Uterus (tissue), 4 donors: Measurements from ENCODE around the gene CRABP1. TPM values are rescaled to one million over a fixed set of nuclear protein-coding genes. Genes with fewer than 3 reads are reported as not detected.

Experiments used
- DNase-seq, 2 donors: peaks; one replicate each; pipeline ENCODE4 v3.0.0-alpha.2; 2019 to 2020
- H3K27ac ChIP-seq, 2 donors: fragments of 200-600 bp; sonication (generic); 1 replicate in 1 of 2; 2 replicates in 1 of 2; pipeline ENCODE4 v1.5.1; 2016 to 2018
- H3K27me3 ChIP-seq, 2 donors: fragments of 200-600 bp; sonication (generic); one replicate each; pipeline ENCODE4 v1.5.1; 2018 to 2019; ENCODE audit warnings: control low read depth in 1 of 2
- H3K36me3 ChIP-seq, 2 donors: fragments of 200-600 bp; sonication (generic); one replicate each; pipeline ENCODE4 v1.5.1; 2019; ENCODE audit warnings: control low read depth in 1 of 2
- H3K4me1 ChIP-seq, 2 donors: fragments of 200-600 bp; sonication (generic); one replicate each; pipeline ENCODE4 v1.5.1; 2018 to 2019; ENCODE audit warnings: control low read depth in 1 of 2
- H3K4me3 ChIP-seq, 2 donors: fragments of 200-600 bp; sonication (generic); 1 replicate in 1 of 2; 2 replicates in 1 of 2; pipeline ENCODE4 v1.5.1; 2018 to 2019; ENCODE audit warnings: mild to moderate bottlenecking in 1 of 2
- H3K9me3 ChIP-seq, 2 donors: fragments of 200-600 bp; sonication (generic); one replicate each; pipeline ENCODE4 v1.5.1; 2019; ENCODE audit warnings: control low read depth in 1 of 2
- CTCF ChIP-seq, 4 experiments: fragments of 200-600 bp in 2 of 4; fragments of 450-650 bp in 2 of 4; sonication (generic) in 2 of 4; IDR thresholded peaks; one replicate each; pipeline ENCODE4 v1.5.1; 2016 to 2019; ENCODE audit warnings: antibody characterized with exemption in 4 of 4, mild to moderate bottlenecking in 2 of 4, moderate library complexity in 1 of 4
- POLR2A ChIP-seq, 2 donors: fragments of 450-650 bp; IDR thresholded peaks; one replicate each; pipeline ENCODE4 v1.6.1; 2016; ENCODE audit warnings: antibody characterized with exemption in 2 of 2, mild to moderate bottlenecking in 1 of 2, moderate library complexity in 1 of 2
- intact Hi-C: fragments of 100-400 bp; cut with DNase I; formaldehyde crosslinking; loops from one replicate; pipeline ENCODE4 v1.15.1; 2023; ENCODE audit warnings: low total_unique reads
- total RNA-seq, 4 donors: library from RNA; depleted of rRNA in 3 of 4; stranded (reverse); fragments of >200 nt in 3 of 4; gene quantifications; one replicate each; pipeline versions ENCODE4 v1.1.0 to v1.2.4, GENCODE V29; 2014 to 2023
- donor health status: DM: yes; HTN: yes; CAD: no.

The CRABP1 gene
- total RNA-seq, 4 donors from 2014 or later = 3.4 TPM; not detected in 3

DNA sequence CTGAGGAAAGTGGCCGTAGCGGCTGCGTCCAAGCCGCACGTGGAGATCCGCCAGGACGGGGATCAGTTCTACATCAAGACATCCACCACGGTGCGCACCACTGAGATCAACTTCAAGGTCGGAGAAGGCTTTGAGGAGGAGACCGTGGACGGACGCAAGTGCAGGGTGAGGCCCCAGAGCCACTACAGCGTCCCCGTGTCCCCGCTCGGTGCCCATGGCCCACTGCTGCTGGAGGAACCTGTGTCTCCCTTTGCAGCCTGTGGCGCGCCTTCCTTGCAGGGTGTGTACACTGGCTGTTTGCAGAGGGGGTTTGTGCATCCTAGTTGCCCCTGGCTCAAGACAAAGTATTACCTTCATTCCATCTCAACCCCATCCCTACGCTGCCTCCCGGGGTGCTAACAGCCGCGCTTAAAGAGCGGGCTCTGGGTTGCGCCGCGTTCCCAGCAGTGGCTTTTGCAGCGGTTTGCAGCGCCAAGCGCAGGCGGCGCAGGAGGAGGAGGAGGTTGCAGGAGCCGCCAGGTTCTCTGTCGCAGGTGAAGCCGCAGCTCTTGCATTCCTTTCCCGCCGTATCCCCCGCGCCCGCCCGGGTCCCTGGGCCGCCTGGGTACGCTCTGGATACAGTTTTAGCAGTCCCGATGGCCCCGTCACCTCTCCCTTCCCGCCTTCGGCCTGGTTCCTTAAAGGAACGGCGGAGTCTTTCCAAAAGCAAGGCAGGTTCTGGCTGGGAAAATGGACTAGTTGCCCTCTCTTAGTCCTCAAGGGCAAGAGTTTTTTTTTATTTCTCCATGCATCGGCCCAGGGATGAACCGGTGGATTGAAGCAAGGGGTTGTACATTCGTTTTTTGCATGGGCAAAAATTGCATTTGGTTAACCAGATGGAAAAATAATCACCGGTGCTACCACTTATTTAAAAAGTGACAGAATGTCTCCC, 1.2 kb downstream of the CRABP1 start:
- Histone ChIP-seq H3K27ac (no peak overlapping the region), H3K4me1 (peaks cover 0 to 5% of the 10 kb centered on the region in 2 donors), H3K27me3 (peaks cover 0 to 5% of the 10 kb centered on the region in 2 donors), H3K36me3 (no peaks in the 10 kb centered on the region), H3K9me3 (no peaks in the 10 kb centered on the region), H3K4me3 (no peak overlapping the region)
- TF ChIP-seq CTCF (IDR thresholded peaks at IDR 0.05) (no peak), POLR2A (IDR thresholded peaks at IDR 0.05) (no peak)
- intact Hi-C loops = no loop called here
- no peak for DNase-seq

- no peak for DNase-seq
- TF ChIP-seq CTCF (IDR thresholded peaks at IDR 0.05) (no peak), POLR2A (IDR thresholded peaks at IDR 0.05) (no peak)
- Histone ChIP-seq H3K36me3 (no peaks in the 10 kb centered on the region), H3K27me3 (peaks cover 0 to 5% of the 10 kb centered on the region in 2 donors), H3K27ac (no peak overlapping the region), H3K4me3 (no peak overlapping the region), H3K9me3 (no peaks in the 10 kb centered on the region), H3K4me1 (peaks cover 0 to 5% of the 10 kb centered on the region in 2 donors)
- intact Hi-C loops = no loop called here
These were observed 1.9 kb downstream of the CRABP1 start for GRCh38 chr15:78342021-78342420.

DNA sequence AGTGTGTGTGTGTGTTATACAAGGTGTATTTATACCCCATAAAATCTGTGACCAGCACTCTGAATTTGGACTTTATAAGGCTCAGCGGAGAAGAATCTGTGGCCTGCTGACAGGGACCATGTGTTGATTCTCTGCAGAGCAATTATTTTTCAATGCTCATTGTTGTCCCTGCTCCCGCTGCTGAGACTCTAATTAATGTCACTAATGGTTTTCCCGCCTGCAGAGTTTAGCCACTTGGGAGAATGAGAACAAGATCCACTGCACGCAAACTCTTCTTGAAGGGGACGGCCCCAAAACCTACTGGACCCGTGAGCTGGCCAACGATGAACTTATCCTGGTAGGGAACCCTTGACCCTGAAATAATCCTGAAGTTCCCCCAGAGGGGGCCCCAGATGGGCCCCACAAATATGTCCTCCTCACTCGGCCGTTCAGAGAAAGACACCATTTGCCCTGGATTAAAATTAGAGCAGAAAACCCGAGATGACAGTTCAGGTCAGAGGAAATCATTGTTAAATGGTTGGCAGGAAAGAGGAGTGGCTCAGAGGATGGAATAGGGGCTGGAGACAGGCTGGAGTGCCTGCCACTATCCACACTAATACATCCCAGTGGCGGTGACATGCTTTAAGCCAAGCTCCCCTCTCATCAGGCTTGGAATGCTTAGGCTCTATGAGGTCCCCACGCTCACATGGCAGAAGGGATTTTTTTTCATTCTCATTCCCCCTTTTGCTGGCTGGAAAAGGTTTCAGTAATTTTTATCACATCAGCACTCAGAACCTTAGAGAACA, 3.3 kb downstream of the CRABP1 start:
- TF ChIP-seq POLR2A (IDR thresholded peaks at IDR 0.05) (no peak), CTCF (IDR thresholded peaks at IDR 0.05) (no peak)
- peaks cover 0 to 5% of the 10 kb centered on the region in 2 donors for H3K4me1 ChIP-seq
- no peaks in the 10 kb centered on the region for H3K36me3 ChIP-seq
- H3K9me3 ChIP-seq = no peaks in the 10 kb centered on the region
- DNase-seq = no peak
- no peak overlapping the region for H3K27ac ChIP-seq
- H3K27me3 ChIP-seq = peaks cover 0 to 5% of the 10 kb centered on the region in 2 donors
- intact Hi-C loops = no loop called here
- H3K4me3 ChIP-seq = no peak overlapping the region

DNA sequence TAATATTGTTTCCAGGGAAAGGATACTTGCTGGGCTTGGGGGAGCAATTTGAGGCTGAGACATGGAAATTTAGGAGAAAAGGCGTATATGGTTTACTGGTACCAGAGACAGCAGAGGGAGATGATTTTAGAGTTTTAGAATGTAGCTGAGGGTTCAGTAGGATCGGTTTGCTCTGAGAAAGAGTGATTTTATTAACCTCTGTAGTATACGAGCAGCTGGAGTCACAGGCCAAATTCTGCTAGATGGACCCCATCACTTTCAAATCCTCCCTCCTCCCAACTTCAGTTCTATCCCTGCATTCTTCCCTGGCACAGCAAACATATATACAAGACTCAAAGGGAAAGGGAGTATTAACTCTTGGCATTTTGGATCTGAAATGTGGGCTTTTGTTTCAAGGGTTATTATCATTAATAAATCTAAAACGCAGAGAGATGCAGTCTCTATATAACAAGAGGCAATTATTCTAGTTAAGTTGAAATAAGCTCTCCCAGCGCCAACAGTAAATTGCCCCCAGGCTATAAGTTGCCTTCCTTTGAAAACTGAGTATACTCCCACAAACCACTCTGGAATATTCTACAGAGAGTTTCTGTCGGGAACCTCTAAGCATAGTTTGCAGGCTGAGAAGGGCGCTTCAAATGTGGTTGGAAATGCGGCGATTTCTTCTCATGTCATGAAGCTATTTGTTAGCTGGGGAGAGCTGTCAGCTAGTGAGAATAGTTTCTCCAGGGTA, 5.4 kb downstream of the CRABP1 start:
- no peaks in the 10 kb centered on the region for H3K4me1 ChIP-seq
- peaks cover 0 to 5% of the 10 kb centered on the region in 2 donors for H3K27me3 ChIP-seq
- TF ChIP-seq CTCF (IDR thresholded peaks at IDR 0.05) (no peak), POLR2A (IDR thresholded peaks at IDR 0.05) (no peak)
- no peak overlapping the region for H3K4me3 ChIP-seq
- no peak overlapping the region for H3K27ac ChIP-seq
- intact Hi-C loops = no loop called here
- no peak for DNase-seq
- H3K36me3 ChIP-seq = no peaks in the 10 kb centered on the region
- H3K9me3 ChIP-seq = no peaks in the 10 kb centered on the region
